ENCODE data around the gene FIGN. TPM values are rescaled to one million over a fixed set of nuclear protein-coding genes. Genes with fewer than 3 reads are reported as not detected.

FIGN gene
- total and polyA plus RNA-seq, 2 of the 4 experiments (the other 2 are of a cell fraction), result 0.77 to 0.90 TPM

- Histone ChIP-seq H3K36me3 (ENCODE audit: control insufficient read depth, insufficient read depth, low read length) (no peaks in the 10 kb centered on the region), H3K4me1 (ENCODE audit: control insufficient read depth, insufficient read depth, low read length) (peaks cover 4% of the 10 kb centered on the region; the same call in 1 of the 2 replicates), H3K9me3 (ENCODE audit: control insufficient read depth, insufficient read depth, low read length) (no peaks in the 10 kb centered on the region), H3K56ac (ENCODE audit: extremely low read depth, insufficient read depth, low read length) (no peak overlapping the region), H3K4ac (ENCODE audit: low read depth, low read length) (no peak overlapping the region), H3K4me2 (ENCODE audit: low read depth, low read length) (no peak overlapping the region), H3K23ac (ENCODE audit: low read depth, low read length) (no peak overlapping the region), H3K18ac (ENCODE audit: low read depth, low read length) (no peak overlapping the region), H4K91ac (ENCODE audit: insufficient read depth, low read depth, low read length) (no peak overlapping the region), H3K9me1 (ENCODE audit: insufficient read depth, low read length) (peaks cover 2% of the 10 kb centered on the region; the same call in 1 of the 2 replicates), H2BK120ac (ENCODE audit: low read depth, low read length) (no peak overlapping the region), H4K5ac (ENCODE audit: low read depth, low read length) (no peak overlapping the region), H2AFZ (replicated peaks; ENCODE audit: low read length, poor library complexity) (no peak overlapping the region), H4K20me1 (ENCODE audit: insufficient read depth, low read length) (no peaks in the 10 kb centered on the region), H3K4me3 (ENCODE audit: insufficient read depth, low read depth, low read length) (no peak overlapping the region), H2BK20ac (ENCODE audit: low read depth, low read length) (no peak overlapping the region), H2BK15ac (ENCODE audit: low read depth, low read length) (no peak overlapping the region), H2AK9ac (replicated peaks; ENCODE audit: low read depth, low read length, poor library complexity) (no peak overlapping the region), H3K9ac (ENCODE audit: low read depth, low read length) (no peak overlapping the region), H3K79me1 (ENCODE audit: low read depth in 1 of 2, low read length in 2 of 2) (no peaks in the 10 kb centered on the region), H2BK5ac (ENCODE audit: low read depth, low read length, poor library complexity, severe bottlenecking) (no peak overlapping the region), H3K27me3 (ENCODE audit: control insufficient read depth, insufficient read depth, low read length) (no peaks in the 10 kb centered on the region), H2AK5ac (ENCODE audit: low read depth, low read length) (no peak overlapping the region), H3K27ac (ENCODE audit: insufficient read depth, low read length) (no peak overlapping the region), H3K14ac (replicated peaks; ENCODE audit: low read depth, low read length) (no peak overlapping the region), H4K8ac (ENCODE audit: low read depth in 2 of 2, low read length in 2 of 2) (no peak overlapping the region)
- no CpG with 5 or more reads among the region's 2 CpGs for WGBS, 2 experiments (ENCODE audit: extremely low coverage in 2 of 2, insufficient read length in 1 of 2)
- DNase-seq (no peak), ATAC-seq (ENCODE audit: low read depth) (no peak)
- TF ChIP-seq POLR2A (IDR thresholded peaks at IDR 0.05; ENCODE audit: low read depth, low read length), result no peak
- TF ChIP-seq CEBPB (IDR thresholded peaks at IDR 0.05; ENCODE audit: low read depth, low read length), result no peak
- TF ChIP-seq MXI1 (IDR thresholded peaks at IDR 0.05; ENCODE audit: borderline replicate concordance, low read depth, low read length), result no peak
- TF ChIP-seq NFE2L2 (IDR thresholded peaks at IDR 0.05; ENCODE audit: low read depth, low read length), result no peak
- TF ChIP-seq BHLHE40 (IDR thresholded peaks at IDR 0.05; ENCODE audit: low read depth, low read length), result no peak
- no peak for TF ChIP-seq FOS (IDR thresholded peaks at IDR 0.05; ENCODE audit: low read depth, low read length)
- no peak for TF ChIP-seq USF2 (IDR thresholded peaks at IDR 0.05; ENCODE audit: low read depth, low read length)
- no peak for TF ChIP-seq MAZ (IDR thresholded peaks at IDR 0.05; ENCODE audit: borderline replicate concordance, low read depth, low read length)
- TF ChIP-seq CHD1 (IDR thresholded peaks at IDR 0.05; ENCODE audit: low read depth, low read length), result no peak
- TF ChIP-seq SMC3 (IDR thresholded peaks at IDR 0.05; ENCODE audit: low read depth, low read length), result no peak
- TF ChIP-seq ELK1 (IDR thresholded peaks at IDR 0.05; ENCODE audit: borderline replicate concordance, low read depth, low read length), result no peak
- TF ChIP-seq RCOR1 (IDR thresholded peaks at IDR 0.05; ENCODE audit: insufficient replicate concordance, low read length), result no peak
- TF ChIP-seq CTCF (conservative IDR thresholded peaks at IDR 0.05; ENCODE audit: low read depth, low read length), result no peak
- no peak for TF ChIP-seq RAD21 (IDR thresholded peaks at IDR 0.05; ENCODE audit: low read length)
- no peak for TF ChIP-seq RFX5 (IDR thresholded peaks at IDR 0.05; ENCODE audit: low read depth, low read length)
- no peak for TF ChIP-seq MAFK (IDR thresholded peaks at IDR 0.05; ENCODE audit: low read depth, low read length)
- in situ Hi-C loops (cut with MboI; ENCODE audit: low sequenced_read_pairs), result no loop called here
- dilution Hi-C loops (cut with HindIII; ENCODE audit: low sequenced_read_pairs, unreplicated experiment), result no loop called here
- ChIA-PET POLR2A (ENCODE audit: unreplicated experiment) (no interaction called here), CTCF (no interaction called here)
- intact Hi-C loops (cut with micrococcal nuclease), result loop anchor here (10.0 kb wide), 1 partner anchor 325 kb away; no protein-coding TSS in a partner anchor
- BruUV-seq (replicated peaks), result no TSS peak
These were observed 66.3 kb downstream of the FIGN start for GRCh38 chr2:163669506-163669905.

Data from IMR-90 (cell line).